HG02642 (cell line): ENCODE measurements around the gene NOL9.

Experiments
- ATAC-seq: cut with Tn5 transposase; IDR thresholded peaks from one replicate; pipeline ENCODE4 v1.9.1; 2021; ENCODE audit warnings: mild to moderate bottlenecking; ENCODE audit not compliant: unreplicated experiment, poor library complexity

The NOL9 gene

DNA sequence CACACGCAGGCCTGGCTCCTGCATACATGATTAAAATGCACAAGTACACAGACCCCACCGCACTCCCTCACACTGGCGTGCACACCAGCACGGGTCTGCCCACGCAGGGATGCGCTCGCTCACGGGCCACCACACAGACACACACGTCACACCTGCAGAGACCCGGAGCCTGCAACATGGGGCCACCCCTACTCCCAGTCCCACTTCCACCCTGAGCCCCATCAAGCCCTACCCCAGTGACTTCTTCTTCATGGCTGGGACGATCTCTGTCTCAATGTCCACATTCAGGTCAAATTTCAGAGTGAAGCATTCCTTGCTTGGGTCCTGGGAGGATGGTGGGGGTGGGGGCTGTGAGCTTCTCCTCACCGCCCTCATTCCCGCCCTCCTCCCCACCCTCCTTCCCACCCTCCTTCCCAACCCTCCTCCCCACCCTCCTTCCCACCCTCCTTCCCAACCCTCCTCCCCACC lies 79.5 kb downstream of the NOL9 start:
- no peak for ATAC-seq

DNA sequence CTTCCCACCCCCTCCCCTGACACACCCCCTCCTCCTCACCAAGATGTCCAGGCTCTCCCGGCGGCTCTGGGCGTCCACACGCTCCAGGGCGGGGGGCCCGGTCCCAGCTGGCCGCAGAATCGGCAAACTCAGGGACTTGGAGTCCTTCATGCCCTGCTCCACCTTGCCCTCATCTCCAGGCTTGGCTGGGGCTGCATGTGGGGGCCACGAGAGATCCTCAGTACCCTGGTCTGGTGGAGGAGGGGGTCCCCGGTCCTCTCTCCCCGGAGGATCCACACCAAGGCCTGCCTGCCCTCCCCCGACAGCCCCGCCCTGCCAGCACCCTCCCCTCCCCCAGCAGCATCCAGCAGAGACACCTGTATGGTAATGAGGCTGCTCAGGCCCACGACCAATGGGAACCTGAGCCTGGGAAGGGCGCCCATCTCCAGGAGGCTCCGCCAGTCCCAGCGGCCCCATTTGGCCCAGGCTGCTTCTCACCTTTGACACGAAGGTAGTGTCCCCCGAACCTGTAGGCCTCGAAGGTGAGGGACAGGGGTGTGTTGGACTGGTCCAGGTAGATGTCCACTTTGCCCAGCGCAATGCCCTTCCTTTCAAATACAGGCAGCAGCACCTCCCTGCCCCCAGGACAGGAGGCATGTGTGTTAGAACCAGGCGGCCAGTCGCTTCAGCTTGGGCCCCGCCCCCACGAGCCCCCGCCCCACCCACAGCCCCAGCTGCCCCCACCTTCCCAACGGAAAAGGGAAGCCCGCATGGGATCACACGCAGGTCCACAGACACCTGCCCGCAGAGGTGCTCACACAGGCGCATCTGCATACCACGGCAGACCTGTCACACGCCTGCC lies 80.1 kb downstream of the NOL9 start:
- ATAC-seq, result no peak

DNA sequence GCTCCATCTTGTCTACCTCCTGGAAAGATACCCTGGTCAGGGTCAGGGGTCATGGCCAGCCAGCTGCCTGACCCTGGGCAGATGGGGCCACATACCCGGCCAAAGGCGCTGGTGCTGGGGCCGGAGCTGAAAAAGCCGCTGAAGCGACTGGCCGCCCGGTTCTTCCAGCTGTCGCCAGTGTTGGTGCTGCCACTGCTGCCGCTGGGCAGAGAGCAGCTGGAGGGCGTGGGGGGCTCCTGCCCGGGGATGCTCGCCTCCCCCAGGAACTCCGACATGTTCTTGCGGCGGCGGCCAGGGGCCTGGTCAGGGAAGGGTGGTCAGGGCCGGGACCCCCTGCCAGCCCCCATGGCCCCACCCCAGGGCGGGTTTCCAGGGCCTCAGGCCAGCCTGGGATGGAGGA lies 81.2 kb downstream of the NOL9 start:
- no peak for ATAC-seq

DNA sequence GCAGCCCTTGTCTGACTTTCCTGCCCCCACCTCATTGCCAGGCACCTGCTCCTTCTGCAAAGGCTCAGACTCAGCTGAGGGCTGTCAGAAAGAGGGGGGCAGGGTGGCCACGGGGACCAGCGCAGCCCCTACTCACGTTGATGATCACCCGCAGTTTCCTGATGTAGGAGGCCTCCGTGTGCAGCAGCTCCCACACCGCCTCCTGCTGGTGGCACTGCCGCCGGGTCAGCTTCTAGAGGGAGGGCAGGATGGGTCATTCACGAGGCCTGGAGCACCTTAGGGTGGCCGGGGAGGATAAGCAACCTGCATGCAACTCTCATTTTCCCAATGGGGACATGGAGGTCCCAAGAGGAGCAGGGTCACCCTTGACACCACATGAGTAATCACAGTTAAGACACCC lies 81.9 kb downstream of the NOL9 start:
- no peak for ATAC-seq

DNA sequence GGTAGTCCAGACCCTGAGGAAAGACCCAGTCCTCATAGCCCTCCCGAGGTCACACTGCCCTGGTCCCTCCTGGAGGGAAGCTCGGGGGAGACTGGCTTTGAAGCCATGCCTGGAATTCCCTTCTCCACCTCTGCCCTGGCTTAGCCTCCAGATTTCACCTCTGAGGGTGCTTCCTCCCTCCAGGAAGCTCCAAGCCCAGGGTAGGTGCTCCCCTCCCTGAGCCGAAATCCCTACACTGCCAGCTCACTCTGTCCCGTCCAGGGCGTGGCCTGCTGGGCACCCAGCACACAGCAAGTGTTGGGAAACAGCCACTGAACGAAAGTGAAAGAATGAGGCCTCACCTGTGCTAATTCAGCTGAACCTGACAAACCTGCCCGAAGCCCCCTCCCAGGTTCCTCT lies 82.3 kb downstream of the NOL9 start:
- ATAC-seq, result no peak
